Activated naive CD4-positive, alpha-beta T cell treated with anti-CD3 and anti-CD28 coated beads for 36 hours (primary cell): ENCODE results near the gene CDC42EP3. TPM values are rescaled to one million over a fixed set of nuclear protein-coding genes. Genes with fewer than 3 reads are reported as not detected.
A peak's percentile ranks its signal among the peaks of the same experiment; 100 is the strongest.

ENCODE experiments used
- CTCF ChIA-PET: fragments of 350-600 bp; sonication (Branson Sonifier 250); formaldehyde crosslinking; loops from one replicate; lab custom pipeline; 2021; ENCODE audit warnings: antibody characterized with exemption; lab: Charles Lee
- DNase-seq: peaks from one replicate; pipeline ENCODE4 v3.0.0-alpha.2; 2020
- H3K27ac Mint-ChIP-seq: one replicate; pipeline ENCODE4 v1.8.0; 2021; ENCODE audit warnings: mild to moderate bottlenecking, mixed read lengths
- H3K27me3 Mint-ChIP-seq: one replicate; pipeline ENCODE4 v1.8.0; 2021; ENCODE audit warnings: low read depth, mixed read lengths
- H3K36me3 Mint-ChIP-seq: one replicate; pipeline ENCODE4 v1.8.0; 2021; ENCODE audit warnings: low read depth, mixed read lengths
- H3K4me1 Mint-ChIP-seq: one replicate; pipeline ENCODE4 v1.8.0; 2021; ENCODE audit warnings: low read depth, mixed read lengths
- H3K4me3 Mint-ChIP-seq: one replicate; pipeline ENCODE4 v1.8.0; 2021; ENCODE audit warnings: mild to moderate bottlenecking, moderate library complexity, mixed read lengths
- H3K9me3 Mint-ChIP-seq: one replicate; pipeline ENCODE4 v1.8.0; 2021; ENCODE audit warnings: mixed read lengths
- intact Hi-C: fragments of 100-400 bp; cut with micrococcal nuclease; formaldehyde crosslinking; loops from one replicate; pipeline ENCODE4 v1.15.1; 2023
- total RNA-seq, 2 experiments: library from RNA; stranded (reverse); gene quantifications; one replicate each; pipeline ENCODE4 v1.2.3, GENCODE V29; 2021

CDC42EP3 gene
- total RNA-seq, 2 experiments from 2014 or later = 8.5 to 9.4 TPM

DNA sequence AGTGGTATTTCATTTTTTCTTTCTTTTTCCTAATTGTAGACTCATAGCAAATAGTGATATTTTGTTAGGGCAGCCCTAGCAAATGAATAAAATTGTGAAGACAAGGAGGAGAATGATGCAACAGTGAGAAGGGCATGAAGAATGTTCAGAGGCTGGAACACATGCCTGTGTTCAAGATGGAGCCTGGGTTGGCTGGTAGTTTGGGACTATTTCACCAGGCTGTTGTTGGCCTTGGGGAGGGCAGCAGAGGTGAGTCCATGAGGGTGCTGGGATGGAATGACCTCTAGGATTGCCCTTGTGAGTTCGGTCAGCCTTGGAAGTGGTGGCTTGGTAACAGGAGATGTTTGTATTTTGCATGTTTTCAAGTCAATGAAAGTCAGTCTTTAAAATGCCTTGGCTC, 10.1 kb upstream of the CDC42EP3 start:
- H3K27me3 Mint-ChIP-seq = no peaks in the 10 kb centered on the region
- H3K4me3 Mint-ChIP-seq = no peak overlapping the region
- DNase-seq = no peak
- no peaks in the 10 kb centered on the region for H3K36me3 Mint-ChIP-seq
- intact Hi-C loops = no loop called here
- H3K4me1 Mint-ChIP-seq = peaks cover 25% of the 10 kb centered on the region
- H3K27ac Mint-ChIP-seq = no peak overlapping the region
- CTCF ChIA-PET = no interaction called here
- H3K9me3 Mint-ChIP-seq = no peaks in the 10 kb centered on the region

DNA sequence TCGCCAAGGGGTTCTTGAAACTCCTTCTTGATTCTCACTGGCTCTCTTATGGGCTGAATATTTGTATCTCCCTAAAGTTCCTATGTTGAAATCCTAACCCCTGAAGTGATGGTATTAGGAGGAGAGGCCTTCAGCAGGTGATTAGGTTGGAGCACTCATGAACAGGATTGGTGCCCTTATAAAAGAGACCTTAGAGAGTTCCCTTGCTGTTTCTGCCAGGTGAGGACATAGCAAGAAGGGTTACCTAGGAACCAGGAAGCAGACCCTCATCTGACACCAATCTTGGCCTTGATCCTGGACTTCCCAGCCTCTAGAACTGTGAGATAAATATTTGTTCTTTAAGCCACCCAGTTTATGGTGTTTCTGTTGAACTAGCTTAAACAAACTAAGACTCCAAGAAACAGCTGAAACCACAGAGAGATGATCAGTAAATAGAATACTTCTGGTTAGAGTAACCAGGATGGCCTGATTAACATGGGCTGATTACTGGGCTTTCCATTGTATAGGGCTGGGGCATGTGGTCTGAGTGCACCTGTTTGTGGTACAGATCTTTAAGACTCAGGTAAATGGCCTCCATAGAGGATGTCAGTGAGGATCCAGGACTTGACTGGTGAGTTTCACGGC, 7.7 kb upstream of the CDC42EP3 start:
- CTCF ChIA-PET = no interaction called here
- DNase-seq = no peak
- H3K4me3 Mint-ChIP-seq = no peak overlapping the region
- no peaks in the 10 kb centered on the region for H3K27me3 Mint-ChIP-seq
- peaks cover 23% of the 10 kb centered on the region for H3K4me1 Mint-ChIP-seq
- intact Hi-C loops = no loop called here
- no peaks in the 10 kb centered on the region for H3K36me3 Mint-ChIP-seq
- H3K27ac Mint-ChIP-seq = no peak overlapping the region
- no peaks in the 10 kb centered on the region for H3K9me3 Mint-ChIP-seq

- Mint-ChIP-seq H3K4me3 (no peak overlapping the region), H3K27me3 (no peaks in the 10 kb centered on the region), H3K9me3 (no peaks in the 10 kb centered on the region), H3K4me1 (peaks cover 11% of the 10 kb centered on the region), H3K36me3 (no peaks in the 10 kb centered on the region), H3K27ac (no peak overlapping the region)
- CTCF ChIA-PET = interaction anchor here (0.8 to 1.3 kb wide), 2 partner anchors 53 to 201 kb away, joined by 3 to 5 read pairs; no protein-coding TSS in a partner anchor
- no peak for DNase-seq
- intact Hi-C loops = no loop called here
Observed at GRCh38 chr2:37676274-37676673, 4.8 kb upstream of the CDC42EP3 start.

- CTCF ChIA-PET = interaction anchor here (1.3 kb wide), 1 partner anchor 202 kb away, joined by 5 read pairs; no protein-coding TSS in a partner anchor
- H3K36me3 Mint-ChIP-seq = no peaks in the 10 kb centered on the region
- DNase-seq = no peak
- H3K9me3 Mint-ChIP-seq = no peaks in the 10 kb centered on the region
- H3K4me1 Mint-ChIP-seq = peaks cover 20% of the 10 kb centered on the region
- no peak overlapping the region for H3K27ac Mint-ChIP-seq
- no peak overlapping the region for H3K4me3 Mint-ChIP-seq
- no peaks in the 10 kb centered on the region for H3K27me3 Mint-ChIP-seq
- intact Hi-C loops = loop anchor here (5.0 kb wide), 3 partner anchors 283 to 593 kb away; partner anchors contain the start of genes GPATCH11, HEATR5B and PRKD3
Observed at GRCh38 chr2:37674946-37675345, 3.5 kb upstream of the CDC42EP3 start.

- intact Hi-C loops = loop anchor here (1.0 to 5.0 kb wide), 4 partner anchors 11 to 591 kb away; partner anchors contain the start of genes GPATCH11, HEATR5B and PRKD3
Observed at GRCh38 chr2:37672870-37673184, 1.4 kb upstream of the CDC42EP3 start.

GRCh38 chr2:37672104-37672869, 845 bp upstream of the CDC42EP3 start:
- peaks cover 40% of the 10 kb centered on the region for H3K4me1 Mint-ChIP-seq
- peak; percentile 71 for DNase-seq
- H3K36me3 Mint-ChIP-seq = no peaks in the 10 kb centered on the region
- CTCF ChIA-PET = interaction anchor here (0.9 kb wide), 1 partner anchor 205 kb away, joined by 5 read pairs; no protein-coding TSS in a partner anchor
- intact Hi-C loops = loop anchor here (1.0 to 5.0 kb wide), 4 partner anchors 12 to 590 kb away; partner anchors contain the start of genes GPATCH11, HEATR5B and PRKD3
- peak overlapping the region; percentile 75 for H3K4me3 Mint-ChIP-seq
- no peaks in the 10 kb centered on the region for H3K9me3 Mint-ChIP-seq
- no peaks in the 10 kb centered on the region for H3K27me3 Mint-ChIP-seq
- peak overlapping the region; percentile 63 for H3K27ac Mint-ChIP-seq

More at GRCh38 chr2:37672870-37673184, 1.4 kb upstream of the CDC42EP3 start:
- H3K27ac Mint-ChIP-seq = no peak overlapping the region
- CTCF ChIA-PET = no interaction called here
- DNase-seq = no peak
- H3K4me1 Mint-ChIP-seq = peaks cover 38% of the 10 kb centered on the region
- H3K4me3 Mint-ChIP-seq = peak overlapping the region; percentile 75
- H3K9me3 Mint-ChIP-seq = no peaks in the 10 kb centered on the region
- H3K36me3 Mint-ChIP-seq = no peaks in the 10 kb centered on the region
- H3K27me3 Mint-ChIP-seq = no peaks in the 10 kb centered on the region

DNA sequence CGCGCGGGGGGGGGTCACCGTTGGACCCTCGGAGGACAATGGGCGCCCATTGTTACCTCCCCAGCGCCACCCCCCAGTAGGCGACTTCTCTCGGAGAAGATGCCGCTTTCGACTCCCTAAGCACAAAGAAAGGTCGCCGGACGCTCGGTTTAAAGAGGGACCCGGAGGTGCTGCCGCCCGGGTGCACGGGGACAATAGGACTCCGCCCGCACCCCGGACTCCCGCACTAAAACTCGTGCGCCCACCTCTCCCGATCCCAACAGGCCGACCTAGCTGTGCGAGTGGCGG, 318 bp upstream of the CDC42EP3 start:
- Mint-ChIP-seq H3K27ac (peak overlapping the region; percentile 63), H3K27me3 (no peaks in the 10 kb centered on the region), H3K4me1 (peaks cover 42% of the 10 kb centered on the region), H3K9me3 (no peaks in the 10 kb centered on the region), H3K36me3 (no peaks in the 10 kb centered on the region), H3K4me3 (peak overlapping the region; percentile 72)
- CTCF ChIA-PET = interaction anchor here (0.9 kb wide), 1 partner anchor 206 kb away, joined by 5 read pairs; no protein-coding TSS in a partner anchor
- DNase-seq = peak; percentile 27
- intact Hi-C loops = loop anchor here (1.0 to 5.0 kb wide), 9 partner anchors 13 to 589 kb away; partner anchors contain the start of genes GPATCH11, HEATR5B and PRKD3

GRCh38 chr2:37670378-37671008, 949 bp downstream of the CDC42EP3 start:
- Mint-ChIP-seq H3K9me3 (no peaks in the 10 kb centered on the region), H3K27me3 (no peaks in the 10 kb centered on the region), H3K4me3 (peak overlapping the region; percentile 90), H3K27ac (peak overlapping the region; percentile 80), H3K4me1 (peaks cover 37% of the 10 kb centered on the region), H3K36me3 (no peaks in the 10 kb centered on the region)
- DNase-seq = no peak
- intact Hi-C loops = loop anchor here (1.0 to 5.0 kb wide), 8 partner anchors 14 to 588 kb away; partner anchors contain the start of genes GPATCH11, HEATR5B and PRKD3
- CTCF ChIA-PET = interaction anchor here (1.1 kb wide), 2 partner anchors 16 to 22 kb away, joined by 3 to 5 read pairs; no protein-coding TSS in a partner anchor

DNA sequence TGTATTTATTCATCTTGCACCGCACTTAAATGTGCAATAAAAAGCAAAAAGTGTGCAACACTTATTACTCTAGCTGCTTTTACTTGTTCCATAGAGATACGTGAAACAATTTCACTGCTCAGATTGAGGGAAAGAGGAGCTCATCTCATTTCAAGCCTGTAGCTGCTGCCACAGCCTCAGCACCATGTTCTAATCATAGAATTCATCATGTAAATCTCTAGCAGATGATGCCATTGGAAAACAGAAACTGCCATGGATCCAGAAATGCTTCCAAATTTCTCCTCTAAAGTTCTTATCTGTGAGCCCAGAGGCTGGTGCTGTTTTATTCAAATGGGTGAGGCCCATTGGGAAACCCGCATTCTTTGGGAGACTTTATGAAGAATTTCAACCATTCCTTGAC, 2.0 kb downstream of the CDC42EP3 start:
- Mint-ChIP-seq H3K4me1 (peaks cover 40% of the 10 kb centered on the region), H3K9me3 (no peaks in the 10 kb centered on the region), H3K4me3 (peak overlapping the region; percentile 90), H3K27me3 (no peaks in the 10 kb centered on the region), H3K36me3 (peaks cover 2% of the 10 kb centered on the region), H3K27ac (no peak overlapping the region)
- intact Hi-C loops = no loop called here
- DNase-seq = no peak
- CTCF ChIA-PET = interaction anchor here (0.7 kb wide), 1 partner anchor 548 kb away, joined by 7 read pairs; no protein-coding TSS in a partner anchor

- Mint-ChIP-seq H3K9me3 (no peaks in the 10 kb centered on the region), H3K4me3 (no peak overlapping the region), H3K27ac (no peak overlapping the region), H3K36me3 (peaks cover 9% of the 10 kb centered on the region), H3K27me3 (no peaks in the 10 kb centered on the region), H3K4me1 (peaks cover 44% of the 10 kb centered on the region)
- intact Hi-C loops = no loop called here
- DNase-seq = no peak
- CTCF ChIA-PET = interaction anchor here (0.9 to 1.0 kb wide), 2 partner anchors 210 to 252 kb away, joined by 3 to 4 read pairs; no protein-coding TSS in a partner anchor
Observed at GRCh38 chr2:37667704-37668103, 3.7 kb downstream of the CDC42EP3 start.

GRCh38 chr2:37666772-37667171, 4.7 kb downstream of the CDC42EP3 start:
- Mint-ChIP-seq H3K36me3 (peaks cover 11% of the 10 kb centered on the region), H3K27me3 (no peaks in the 10 kb centered on the region), H3K9me3 (no peaks in the 10 kb centered on the region), H3K27ac (no peak overlapping the region), H3K4me3 (no peak overlapping the region), H3K4me1 (peaks cover 43% of the 10 kb centered on the region)
- CTCF ChIA-PET = interaction anchor here (0.7 to 1.2 kb wide), 3 partner anchors 9 to 251 kb away, joined by 3 to 4 read pairs (median 3); no protein-coding TSS in a partner anchor
- intact Hi-C loops = no loop called here
- DNase-seq = no peak
